Gastrocnemius medialis (tissue), 4 donors: Measurements from ENCODE around the gene SLC12A3.

Experiments
- CTCF ChIP-seq, 5 experiments: fragments of 450-650 bp in 3 of 5; fragments of 200-600 bp in 2 of 5; sonication (generic) in 2 of 5; IDR thresholded peaks in 4 of 5; conservative IDR thresholded peaks in 1 of 5; 1 replicate in 4 of 5; 2 replicates in 1 of 5; pipeline ENCODE4 v1.5.1; 2016 to 2019; ENCODE audit warnings: antibody characterized with exemption in 5 of 5, mild to moderate bottlenecking in 3 of 5, moderate library complexity in 3 of 5
- POLR2A ChIP-seq, 2 donors: fragments of 450-650 bp; IDR thresholded peaks; one replicate each; pipeline ENCODE4 v1.6.1; 2017; ENCODE audit warnings: antibody characterized with exemption in 2 of 2, mild to moderate bottlenecking in 2 of 2, moderate library complexity in 2 of 2

GRCh38 chr16:56835320-56835719, 29.7 kb upstream of the SLC12A3 start:
- no peak for TF ChIP-seq CTCF (IDR thresholded peaks at IDR 0.05 in 4 of 5, conservative IDR thresholded peaks at IDR 0.05 in 1 of 5)
- TF ChIP-seq POLR2A (IDR thresholded peaks at IDR 0.05) = no peak
